H1 (cell line): ENCODE measurements around the gene MOB4.

Experiments
- BRCA1 ChIP-seq: IDR thresholded peaks from 2 replicates; pipeline ENCODE4 v1.6.1; 2012; ENCODE audit warnings: low read depth, low read length, improper control_type of control experiment
- POLR2A ChIP-seq, 2 experiments: IDR thresholded peaks; 1 replicate in 1 of 2; 2 replicates in 1 of 2; pipeline ENCODE4 v1.6.1; 2011; ENCODE audit warnings: low read depth in 2 of 2, low read length in 2 of 2, mild to moderate bottlenecking in 2 of 2; ENCODE audit errors: control extremely low read depth in 1 of 2
- RAD21 ChIP-seq, 2 experiments: IDR thresholded peaks in 1 of 2; conservative IDR thresholded peaks in 1 of 2; 2 replicates each; pipeline ENCODE4 v1.6.1; 2011; ENCODE audit warnings: low read depth in 2 of 2, low read length in 2 of 2, improper control_type of control experiment in 1 of 2, inconsistent platforms in 1 of 2, mild to moderate bottlenecking in 1 of 2, moderate library complexity in 1 of 2

DNA sequence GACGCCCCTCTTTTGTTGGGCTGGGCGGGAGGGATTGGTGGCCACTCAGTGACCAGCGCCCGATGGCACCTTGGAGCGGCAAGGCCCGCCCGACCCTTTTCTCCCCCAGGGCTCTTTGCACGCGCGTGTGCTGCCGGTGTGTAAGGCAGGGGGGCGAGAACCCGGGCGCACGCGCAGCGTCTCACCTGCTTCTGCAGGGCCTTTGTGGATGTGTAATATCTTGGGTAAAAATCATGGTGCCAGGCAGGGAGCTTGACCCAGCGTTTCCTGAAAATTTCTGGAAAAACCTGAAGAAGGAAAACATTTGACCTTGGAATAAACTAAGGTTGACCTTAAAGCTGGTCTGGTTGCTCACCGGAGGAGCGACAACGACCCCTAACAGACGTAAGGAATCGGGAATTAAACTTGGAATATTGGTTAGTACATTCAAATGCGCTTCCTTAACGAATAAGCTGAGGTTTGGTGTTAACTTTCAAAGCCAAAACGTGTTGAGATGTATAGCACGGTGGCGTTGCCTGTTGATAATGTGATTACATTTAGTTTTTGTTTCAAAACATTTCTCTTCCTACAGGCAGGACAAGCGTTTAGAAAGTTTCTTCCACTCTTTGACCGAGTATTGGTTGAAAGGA lies 15.2 kb upstream of the MOB4 start:
- TF ChIP-seq POLR2A (IDR thresholded peaks at IDR 0.05; ENCODE audit: control extremely low read depth in 1 of 2, low read depth in 2 of 2, low read length in 2 of 2) (no peak), BRCA1 (no peak), RAD21 (IDR thresholded peaks at IDR 0.05 in 1 of 2, conservative IDR thresholded peaks at IDR 0.05 in 1 of 2; ENCODE audit: low read depth in 2 of 2, low read length in 2 of 2) (no peak)
